GM23338 (cell line): ENCODE data around the gene ATXN2. TPM values are rescaled to one million over a fixed set of nuclear protein-coding genes. Genes with fewer than 3 reads are reported as not detected.

Source experiments
- ATAC-seq: fragments of 200-7000 bp; cut with Tn5 transposase; 3 replicates; pipeline ENCODE4 v1.9.1; 2020
- DNase-seq: peaks from one replicate; pipeline ENCODE4 v3.0.0-alpha.2; 2015; ENCODE audit warnings: low spot score
- H2AFZ ChIP-seq: fragments of 200-600 bp; sonication (generic); 2 replicates; pipeline ENCODE4 v1.8.0; 2016; ENCODE audit warnings: antibody characterized with exemption, mild to moderate bottlenecking, moderate library complexity
- H3F3A ChIP-seq: fragments of 200-600 bp; sonication (generic); replicated peaks from 2 replicates; pipeline ENCODE4 v1.8.0; 2017; ENCODE audit warnings: antibody characterized with exemption, mixed run types, low read depth
- H3K27ac ChIP-seq: fragments of 200-600 bp; sonication (generic); 2 replicates; pipeline ENCODE4 v1.6.1; 2016; ENCODE audit warnings: low read depth
- H3K27me3 ChIP-seq: fragments of 200-600 bp; sonication (generic); 2 replicates; pipeline ENCODE4 v1.8.0; 2016; ENCODE audit warnings: mild to moderate bottlenecking, mixed run types, moderate library complexity; ENCODE audit not compliant: insufficient read depth
- H3K36me3 ChIP-seq: fragments of 200-600 bp; sonication (generic); 2 replicates; pipeline ENCODE4 v1.8.0; 2016; ENCODE audit warnings: mild to moderate bottlenecking; ENCODE audit not compliant: insufficient read depth
- H3K4me1 ChIP-seq: fragments of 200-600 bp; sonication (generic); 2 replicates; pipeline ENCODE4 v1.8.0; 2016; ENCODE audit warnings: mild to moderate bottlenecking, moderate library complexity; ENCODE audit not compliant: insufficient read depth
- H3K4me2 ChIP-seq: fragments of 200-600 bp; sonication (generic); 2 replicates; pipeline ENCODE4 v1.7.1; 2017; ENCODE audit warnings: mixed run types
- H3K4me3 ChIP-seq: fragments of 200-600 bp; sonication (generic); 2 replicates; pipeline ENCODE4 v1.6.1; 2016; ENCODE audit warnings: mixed run types
- H3K79me2 ChIP-seq: fragments of 200-600 bp; sonication (generic); replicated peaks from 2 replicates; pipeline ENCODE4 v1.8.0; 2017; ENCODE audit warnings: mild to moderate bottlenecking; ENCODE audit not compliant: insufficient read depth
- H3K9me2 ChIP-seq: fragments of 200-600 bp; sonication (generic); 2 replicates; pipeline ENCODE4 v1.8.0; 2017; ENCODE audit not compliant: insufficient read depth
- H4K20me1 ChIP-seq: fragments of 200-600 bp; sonication (generic); replicated peaks from 2 replicates; pipeline ENCODE4 v1.8.0; 2017; ENCODE audit warnings: mild to moderate bottlenecking; ENCODE audit not compliant: insufficient read depth
- H3K27ac Mint-ChIP-seq: 2 replicates; pipeline ENCODE4 v1.8.0; 2020; ENCODE audit warnings: inconsistent platforms, mild to moderate bottlenecking, moderate library complexity, mixed read lengths
- H3K27me3 Mint-ChIP-seq: 3 replicates; pipeline ENCODE4 v1.8.0; 2022; ENCODE audit warnings: low read depth, mild to moderate bottlenecking, moderate library complexity, mixed read lengths, inconsistent platforms; ENCODE audit not compliant: insufficient read depth, poor library complexity
- H3K36me3 Mint-ChIP-seq: 3 replicates; pipeline ENCODE4 v1.8.0; 2021; ENCODE audit warnings: low read depth, mild to moderate bottlenecking, inconsistent platforms, moderate library complexity, mixed read lengths
- H3K4me1 Mint-ChIP-seq: 3 replicates; pipeline ENCODE4 v1.8.0; 2020; ENCODE audit warnings: mild to moderate bottlenecking, inconsistent platforms, mixed read lengths
- H3K4me3 Mint-ChIP-seq: 3 replicates; pipeline ENCODE4 v1.8.0; 2021; ENCODE audit warnings: moderate library complexity, mild to moderate bottlenecking, inconsistent platforms, mixed read lengths
- H3K9me3 Mint-ChIP-seq: 3 replicates; pipeline ENCODE4 v1.8.0; 2020; ENCODE audit warnings: moderate library complexity, mild to moderate bottlenecking, inconsistent platforms, mixed read lengths
- CREB1 ChIP-seq: fragments of 250-450 bp; sonication (Bioruptor Pico); IDR thresholded peaks from 2 replicates; pipeline ENCODE4 v1.5.0; 2020; ENCODE audit warnings: low read depth, mild to moderate bottlenecking, moderate library complexity
- EZH2 ChIP-seq: fragments of 200-600 bp; sonication (generic); IDR thresholded peaks from one replicate; pipeline ENCODE4 v1.8.0; 2017; ENCODE audit warnings: antibody characterized with exemption, mild to moderate bottlenecking, low read depth; ENCODE audit not compliant: unreplicated experiment
- EZH2phosphoT487 ChIP-seq: fragments of 200-600 bp; sonication (generic); IDR thresholded peaks from one replicate; pipeline ENCODE4 v1.8.1; 2018; ENCODE audit warnings: antibody characterized with exemption; ENCODE audit not compliant: unreplicated experiment
- JUNB ChIP-seq: IDR thresholded peaks from one replicate; pipeline ENCODE4 v1.6.1; 2016; ENCODE audit warnings: antibody characterized with exemption; ENCODE audit not compliant: unreplicated experiment
- NANOG ChIP-seq: IDR thresholded peaks from 2 replicates; pipeline ENCODE4 v1.6.1; 2016; ENCODE audit warnings: antibody characterized with exemption, borderline replicate concordance
- POLR2AphosphoS5 ChIP-seq: IDR thresholded peaks from 2 replicates; pipeline ENCODE4 v1.6.1; 2016; ENCODE audit warnings: antibody characterized with exemption, low read depth
- STAT1 ChIP-seq: IDR thresholded peaks from one replicate; pipeline ENCODE4 v1.6.1; 2016; ENCODE audit warnings: antibody characterized with exemption; ENCODE audit not compliant: unreplicated experiment
- ZNF114 ChIP-seq: fragments of 250-450 bp; sonication (Bioruptor Pico); IDR thresholded peaks from 2 replicates; pipeline ENCODE4 v1.5.0; 2020; ENCODE audit warnings: mild to moderate bottlenecking, moderate library complexity
- ZNF331 ChIP-seq: fragments of 250-450 bp; sonication (Bioruptor Pico); IDR thresholded peaks from 2 replicates; pipeline ENCODE4 v1.5.0; 2020; ENCODE audit warnings: low read depth, mild to moderate bottlenecking, moderate library complexity
- polyA plus RNA-seq: library from polyadenylated mRNA; unstranded; fragments of >200 nt; fragmentation: Nextera tagmentation; extraction: Ambion mirVana; gene quantifications from 2 replicates; pipeline ENCODE4 v1.2.1, GENCODE V29; 2016
- total RNA-seq: library from RNA; depleted of rRNA; stranded (reverse); fragments of >200 nt; shearing (Covaris generic); gene quantifications from 2 replicates; pipeline ENCODE4 v1.2.3, GENCODE V29; 2014
- TF ChIP-seq, protein P1 (sequence below): IDR thresholded peaks from 2 replicates; pipeline ENCODE4 v1.6.1; 2016; ENCODE audit warnings: antibody characterized with exemption
- TF ChIP-seq, protein P2 (sequence below), 2 experiments: fragments of 200-600 bp in 1 of 2; sonication (generic) in 1 of 2; conservative IDR thresholded peaks; 2 replicates each; pipeline versions ENCODE4 v1.5.1 to v1.6.1; 2016 to 2017; ENCODE audit warnings: antibody characterized with exemption in 2 of 2, low read depth in 2 of 2, mild to moderate bottlenecking in 2 of 2, moderate library complexity in 1 of 2
- TF ChIP-seq, protein P3 (sequence below): fragments of 250-450 bp; sonication (Bioruptor Pico); IDR thresholded peaks from 2 replicates; pipeline ENCODE4 v1.5.0; 2020; ENCODE audit warnings: mild to moderate bottlenecking, moderate library complexity

ATXN2 gene
- total and polyA plus RNA-seq, 2 experiments from 2014 or later: 44.8 to 59.5 TPM

DNA sequence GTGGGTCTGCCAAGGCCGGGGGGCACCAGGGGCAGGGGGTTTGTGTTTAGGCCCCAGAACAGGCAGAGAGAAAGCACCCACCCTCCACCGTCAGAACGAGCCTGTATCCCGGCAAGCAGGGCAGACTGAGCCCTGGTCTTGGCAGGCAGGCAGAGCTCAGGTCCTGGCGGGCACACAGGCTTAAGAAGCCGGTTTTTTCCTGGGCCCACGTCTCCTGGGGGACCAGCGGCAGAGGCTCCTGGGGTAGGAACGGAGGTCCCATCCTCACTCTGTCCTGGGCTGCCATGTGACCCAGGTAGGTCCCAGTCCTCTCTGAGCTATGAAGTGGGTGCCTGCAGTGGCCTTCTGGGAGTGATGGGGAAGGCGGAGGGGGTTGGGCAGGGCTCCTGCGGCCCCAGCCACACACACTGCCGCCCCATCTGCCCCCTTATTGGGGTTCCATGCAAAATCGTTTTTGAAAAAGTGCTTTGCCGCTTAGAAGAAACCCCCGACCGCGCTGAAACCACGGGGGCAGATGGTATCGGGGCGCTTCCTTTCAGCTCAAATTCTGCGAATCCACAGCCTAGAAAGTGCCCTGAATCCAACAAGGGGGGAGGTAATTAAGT is 169.2 kb downstream of the ATXN2 start:
- Histone ChIP-seq H3K4me1 (peaks cover 43% of the 10 kb centered on the region), H3K4me3 (no peak overlapping the region), H3K79me2 (peaks cover 96% of the 10 kb centered on the region), H3K27ac (peak overlapping the region; percentile 69), H3K27me3 (no peaks in the 10 kb centered on the region), H3F3A (peaks cover 9% of the 10 kb centered on the region; the same call in 1 of the 2 replicates), H4K20me1 (peaks cover 13% of the 10 kb centered on the region), H3K4me2 (peak overlapping the region; percentile 48), H3K36me3 (no peaks in the 10 kb centered on the region), H3K9me2 (no peaks in the 10 kb centered on the region), H2AFZ (no peak overlapping the region)
- no peak for DNase-seq
- H3K27me3 Mint-ChIP-seq: peaks cover 10% of the 10 kb centered on the region
- H3K27ac Mint-ChIP-seq: peak overlapping the region; percentile 81; the same call in 1 of the 2 replicates
- H3K9me3 Mint-ChIP-seq: no peaks in the 10 kb centered on the region
- TF ChIP-seq, protein P1, sequence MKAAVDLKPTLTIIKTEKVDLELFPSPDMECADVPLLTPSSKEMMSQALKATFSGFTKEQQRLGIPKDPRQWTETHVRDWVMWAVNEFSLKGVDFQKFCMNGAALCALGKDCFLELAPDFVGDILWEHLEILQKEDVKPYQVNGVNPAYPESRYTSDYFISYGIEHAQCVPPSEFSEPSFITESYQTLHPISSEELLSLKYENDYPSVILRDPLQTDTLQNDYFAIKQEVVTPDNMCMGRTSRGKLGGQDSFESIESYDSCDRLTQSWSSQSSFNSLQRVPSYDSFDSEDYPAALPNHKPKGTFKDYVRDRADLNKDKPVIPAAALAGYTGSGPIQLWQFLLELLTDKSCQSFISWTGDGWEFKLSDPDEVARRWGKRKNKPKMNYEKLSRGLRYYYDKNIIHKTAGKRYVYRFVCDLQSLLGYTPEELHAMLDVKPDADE: no peak
- TF ChIP-seq EZH2phosphoT487: no peak
- no peak for TF ChIP-seq CREB1 (CRISPR knock-in tag)
- no peak for TF ChIP-seq EZH2
- TF ChIP-seq ZNF114 (CRISPR knock-in tag): no peak
- TF ChIP-seq STAT1: no peak
- TF ChIP-seq JUNB: no peak
- TF ChIP-seq, protein P2, sequence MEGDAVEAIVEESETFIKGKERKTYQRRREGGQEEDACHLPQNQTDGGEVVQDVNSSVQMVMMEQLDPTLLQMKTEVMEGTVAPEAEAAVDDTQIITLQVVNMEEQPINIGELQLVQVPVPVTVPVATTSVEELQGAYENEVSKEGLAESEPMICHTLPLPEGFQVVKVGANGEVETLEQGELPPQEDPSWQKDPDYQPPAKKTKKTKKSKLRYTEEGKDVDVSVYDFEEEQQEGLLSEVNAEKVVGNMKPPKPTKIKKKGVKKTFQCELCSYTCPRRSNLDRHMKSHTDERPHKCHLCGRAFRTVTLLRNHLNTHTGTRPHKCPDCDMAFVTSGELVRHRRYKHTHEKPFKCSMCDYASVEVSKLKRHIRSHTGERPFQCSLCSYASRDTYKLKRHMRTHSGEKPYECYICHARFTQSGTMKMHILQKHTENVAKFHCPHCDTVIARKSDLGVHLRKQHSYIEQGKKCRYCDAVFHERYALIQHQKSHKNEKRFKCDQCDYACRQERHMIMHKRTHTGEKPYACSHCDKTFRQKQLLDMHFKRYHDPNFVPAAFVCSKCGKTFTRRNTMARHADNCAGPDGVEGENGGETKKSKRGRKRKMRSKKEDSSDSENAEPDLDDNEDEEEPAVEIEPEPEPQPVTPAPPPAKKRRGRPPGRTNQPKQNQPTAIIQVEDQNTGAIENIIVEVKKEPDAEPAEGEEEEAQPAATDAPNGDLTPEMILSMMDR (conservative IDR thresholded peaks at IDR 0.05; ENCODE audit: low read depth in 2 of 2): no peak
- TF ChIP-seq NANOG: no peak
- peaks cover 46% of the 10 kb centered on the region for H3K4me1 Mint-ChIP-seq
- peaks cover 21% of the 10 kb centered on the region for H3K36me3 Mint-ChIP-seq
- no peak overlapping the region for H3K4me3 Mint-ChIP-seq
- ATAC-seq: peak; percentile 25

DNA sequence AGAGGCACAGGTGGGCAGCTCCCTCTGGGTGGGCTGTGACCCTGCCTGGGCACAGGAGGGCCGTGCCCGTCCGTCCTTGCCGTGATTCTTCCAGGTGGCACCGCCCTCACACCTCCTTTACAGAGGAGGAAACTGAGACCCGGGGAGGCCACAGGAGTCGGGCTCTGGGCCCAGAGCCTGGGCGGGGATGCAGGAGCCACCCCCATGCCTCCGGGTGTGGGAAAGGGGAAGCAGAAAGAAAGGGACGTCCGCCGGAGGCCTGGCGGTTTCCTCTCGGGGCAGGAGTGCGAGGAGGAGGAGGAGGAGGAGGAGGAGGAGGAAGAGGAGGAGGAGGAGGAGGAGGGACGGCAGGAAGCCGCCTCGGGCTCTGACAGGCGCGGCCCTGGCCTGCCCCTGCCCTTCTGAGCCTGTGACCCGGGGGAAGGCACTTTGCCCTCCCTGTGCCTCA is 170.4 kb downstream of the ATXN2 start:
- H3K27ac ChIP-seq: no peak overlapping the region
- no peak for TF ChIP-seq EZH2phosphoT487
- TF ChIP-seq NANOG: no peak
- no peak for TF ChIP-seq POLR2AphosphoS5
- no peak for TF ChIP-seq ZNF331 (CRISPR knock-in tag)
- TF ChIP-seq, protein P3, sequence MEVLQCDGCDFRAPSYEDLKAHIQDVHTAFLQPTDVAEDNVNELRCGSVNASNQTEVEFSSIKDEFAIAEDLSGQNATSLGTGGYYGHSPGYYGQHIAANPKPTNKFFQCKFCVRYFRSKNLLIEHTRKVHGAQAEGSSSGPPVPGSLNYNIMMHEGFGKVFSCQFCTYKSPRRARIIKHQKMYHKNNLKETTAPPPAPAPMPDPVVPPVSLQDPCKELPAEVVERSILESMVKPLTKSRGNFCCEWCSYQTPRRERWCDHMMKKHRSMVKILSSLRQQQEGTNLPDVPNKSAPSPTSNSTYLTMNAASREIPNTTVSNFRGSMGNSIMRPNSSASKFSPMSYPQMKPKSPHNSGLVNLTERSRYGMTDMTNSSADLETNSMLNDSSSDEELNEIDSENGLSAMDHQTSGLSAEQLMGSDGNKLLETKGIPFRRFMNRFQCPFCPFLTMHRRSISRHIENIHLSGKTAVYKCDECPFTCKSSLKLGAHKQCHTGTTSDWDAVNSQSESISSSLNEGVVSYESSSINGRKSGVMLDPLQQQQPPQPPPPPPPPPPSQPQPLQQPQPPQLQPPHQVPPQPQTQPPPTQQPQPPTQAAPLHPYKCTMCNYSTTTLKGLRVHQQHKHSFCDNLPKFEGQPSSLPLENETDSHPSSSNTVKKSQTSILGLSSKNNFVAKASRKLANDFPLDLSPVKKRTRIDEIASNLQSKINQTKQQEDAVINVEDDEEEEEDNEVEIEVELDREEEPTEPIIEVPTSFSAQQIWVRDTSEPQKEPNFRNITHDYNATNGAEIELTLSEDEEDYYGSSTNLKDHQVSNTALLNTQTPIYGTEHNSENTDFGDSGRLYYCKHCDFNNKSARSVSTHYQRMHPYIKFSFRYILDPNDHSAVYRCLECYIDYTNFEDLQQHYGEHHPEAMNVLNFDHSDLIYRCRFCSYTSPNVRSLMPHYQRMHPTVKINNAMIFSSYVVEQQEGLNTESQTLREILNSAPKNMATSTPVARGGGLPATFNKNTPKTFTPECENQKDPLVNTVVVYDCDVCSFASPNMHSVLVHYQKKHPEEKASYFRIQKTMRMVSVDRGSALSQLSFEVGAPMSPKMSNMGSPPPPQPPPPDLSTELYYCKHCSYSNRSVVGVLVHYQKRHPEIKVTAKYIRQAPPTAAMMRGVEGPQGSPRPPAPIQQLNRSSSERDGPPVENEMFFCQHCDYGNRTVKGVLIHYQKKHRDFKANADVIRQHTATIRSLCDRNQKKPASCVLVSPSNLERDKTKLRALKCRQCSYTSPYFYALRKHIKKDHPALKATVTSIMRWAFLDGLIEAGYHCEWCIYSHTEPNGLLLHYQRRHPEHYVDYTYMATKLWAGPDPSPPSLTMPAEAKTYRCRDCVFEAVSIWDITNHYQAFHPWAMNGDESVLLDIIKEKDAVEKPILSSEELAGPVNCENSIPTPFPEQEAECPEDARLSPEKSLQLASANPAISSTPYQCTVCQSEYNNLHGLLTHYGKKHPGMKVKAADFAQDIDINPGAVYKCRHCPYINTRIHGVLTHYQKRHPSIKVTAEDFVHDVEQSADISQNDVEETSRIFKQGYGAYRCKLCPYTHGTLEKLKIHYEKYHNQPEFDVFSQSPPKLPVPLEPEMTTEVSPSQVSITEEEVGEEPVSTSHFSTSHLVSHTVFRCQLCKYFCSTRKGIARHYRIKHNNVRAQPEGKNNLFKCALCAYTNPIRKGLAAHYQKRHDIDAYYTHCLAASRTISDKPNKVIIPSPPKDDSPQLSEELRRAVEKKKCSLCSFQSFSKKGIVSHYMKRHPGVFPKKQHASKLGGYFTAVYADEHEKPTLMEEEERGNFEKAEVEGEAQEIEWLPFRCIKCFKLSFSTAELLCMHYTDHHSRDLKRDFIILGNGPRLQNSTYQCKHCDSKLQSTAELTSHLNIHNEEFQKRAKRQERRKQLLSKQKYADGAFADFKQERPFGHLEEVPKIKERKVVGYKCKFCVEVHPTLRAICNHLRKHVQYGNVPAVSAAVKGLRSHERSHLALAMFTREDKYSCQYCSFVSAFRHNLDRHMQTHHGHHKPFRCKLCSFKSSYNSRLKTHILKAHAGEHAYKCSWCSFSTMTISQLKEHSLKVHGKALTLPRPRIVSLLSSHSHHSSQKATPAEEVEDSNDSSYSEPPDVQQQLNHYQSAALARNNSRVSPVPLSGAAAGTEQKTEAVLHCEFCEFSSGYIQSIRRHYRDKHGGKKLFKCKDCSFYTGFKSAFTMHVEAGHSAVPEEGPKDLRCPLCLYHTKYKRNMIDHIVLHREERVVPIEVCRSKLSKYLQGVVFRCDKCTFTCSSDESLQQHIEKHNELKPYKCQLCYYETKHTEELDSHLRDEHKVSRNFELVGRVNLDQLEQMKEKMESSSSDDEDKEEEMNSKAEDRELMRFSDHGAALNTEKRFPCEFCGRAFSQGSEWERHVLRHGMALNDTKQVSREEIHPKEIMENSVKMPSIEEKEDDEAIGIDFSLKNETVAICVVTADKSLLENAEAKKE (CRISPR knock-in tag): no peak

More for the DNA sequence above, 170.4 kb downstream of the ATXN2 start:
- Histone ChIP-seq H3K4me3 (no peak overlapping the region), H3K9me2 (no peaks in the 10 kb centered on the region), H3K4me1 (peaks cover 43% of the 10 kb centered on the region), H3K36me3 (no peaks in the 10 kb centered on the region), H3F3A (peaks cover 9% of the 10 kb centered on the region; the same call in 1 of the 2 replicates), H4K20me1 (peaks cover 23% of the 10 kb centered on the region), H3K79me2 (peaks cover 96% of the 10 kb centered on the region), H3K27me3 (no peaks in the 10 kb centered on the region), H3K4me2 (no peak overlapping the region), H2AFZ (no peak overlapping the region)
- Mint-ChIP-seq H3K9me3 (no peaks in the 10 kb centered on the region), H3K36me3 (peaks cover 21% of the 10 kb centered on the region; the same call in 2 of the 3 replicates), H3K27ac (no peak overlapping the region), H3K4me3 (no peak overlapping the region), H3K4me1 (peaks cover 45% of the 10 kb centered on the region), H3K27me3 (peaks cover 8% of the 10 kb centered on the region)
- DNase-seq (no peak), ATAC-seq (no peak)
